ENCODE data around the gene VSTM2B.
A peak's percentile ranks its signal among the peaks of the same experiment; 100 is the strongest.
"Not testable (repeated sequence)": the region's sequence is repeated elsewhere in the genome, so short reads cannot be mapped to it uniquely, and the experiment has no call there.

VSTM2B gene

GRCh38 chr19:29548483-29549085, 22.8 kb downstream of the VSTM2B start:
- no peak for DNase-seq

DNA sequence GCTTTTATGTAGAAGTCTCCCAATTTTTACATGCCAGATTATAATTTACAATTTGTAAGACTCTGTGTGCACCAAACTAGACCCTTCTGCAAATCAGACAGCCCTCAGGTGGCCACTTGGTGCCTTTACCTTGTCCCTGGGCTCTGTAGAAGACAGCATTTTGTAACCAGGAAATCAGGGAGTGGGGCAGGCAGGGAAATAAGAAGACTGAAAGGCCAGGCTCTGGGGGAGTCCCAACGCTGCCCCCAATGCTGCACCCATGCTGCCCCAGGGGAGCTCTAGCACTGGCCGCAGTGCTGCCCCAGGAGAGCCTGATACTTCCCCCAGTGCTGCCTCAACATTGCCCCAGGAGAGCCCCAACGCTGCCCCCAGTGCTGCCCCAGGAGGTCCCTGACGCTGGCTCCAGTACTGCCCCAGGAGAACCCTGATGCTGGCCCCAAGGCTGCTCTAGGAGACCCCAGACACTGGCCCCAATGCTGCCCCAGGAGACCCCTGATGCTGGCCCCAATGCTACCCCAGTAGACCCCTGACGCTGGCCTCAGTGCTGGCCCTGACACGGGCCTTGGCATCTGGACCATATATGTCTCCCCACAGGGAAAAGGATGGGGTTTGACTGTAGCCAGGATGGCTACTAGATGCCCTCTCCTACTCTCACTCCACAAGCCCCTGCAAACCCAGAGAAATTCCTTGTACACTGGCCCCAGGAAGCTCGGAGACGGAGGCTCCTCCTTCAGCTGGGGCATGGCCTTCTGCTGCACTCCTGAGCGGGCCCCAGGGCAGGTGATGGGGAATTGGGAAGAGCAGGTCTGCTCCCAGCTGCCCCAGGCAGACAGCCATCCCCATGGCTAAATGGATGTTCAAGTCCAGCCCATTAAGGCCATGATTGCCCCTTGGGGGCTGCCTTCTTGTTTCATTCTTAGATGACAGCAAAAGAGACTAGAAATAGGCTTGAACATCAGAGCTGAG, 23.6 kb downstream of the VSTM2B start:
- no peak for DNase-seq

DNA sequence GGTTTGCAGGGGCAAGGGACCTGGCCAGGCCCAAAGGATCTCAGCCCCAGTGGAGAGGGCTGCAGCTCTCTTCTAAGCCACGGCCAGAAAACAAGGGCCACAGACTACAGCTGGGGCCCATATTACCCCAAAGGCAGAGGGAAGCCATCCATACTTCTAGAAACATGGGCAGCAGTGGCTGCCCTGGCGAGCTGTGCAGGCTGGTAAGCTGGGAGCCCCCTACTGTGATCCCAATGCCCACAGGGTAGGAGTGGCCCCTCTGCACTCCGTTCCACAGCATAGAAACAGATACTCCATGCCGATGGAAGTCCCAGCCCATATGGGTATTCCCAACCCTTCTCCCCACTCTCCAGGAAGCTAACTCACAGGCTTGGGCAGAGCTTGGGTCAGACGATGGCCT, 25.1 kb downstream of the VSTM2B start:
- DNase-seq: no peak

DNA sequence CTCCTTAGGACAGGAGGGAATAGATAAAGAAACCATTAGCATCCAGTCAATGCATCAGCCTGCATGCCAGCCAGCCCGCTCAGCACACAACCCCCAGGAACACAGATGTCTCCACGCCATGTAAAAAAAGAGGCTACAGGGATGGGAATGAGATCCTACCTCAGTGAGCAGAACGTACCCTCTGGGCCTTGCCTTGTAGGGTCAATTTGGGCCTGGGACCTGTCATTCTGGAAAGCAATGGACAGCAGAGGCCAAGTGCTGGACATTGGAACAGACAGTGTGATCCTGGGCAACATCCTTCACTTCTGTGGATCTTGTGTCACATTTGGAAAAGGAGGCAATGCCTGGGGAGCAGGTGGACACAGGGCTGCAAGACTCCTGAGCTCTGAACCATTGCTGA, 26.0 kb downstream of the VSTM2B start:
- DNase-seq: no peak

DNA sequence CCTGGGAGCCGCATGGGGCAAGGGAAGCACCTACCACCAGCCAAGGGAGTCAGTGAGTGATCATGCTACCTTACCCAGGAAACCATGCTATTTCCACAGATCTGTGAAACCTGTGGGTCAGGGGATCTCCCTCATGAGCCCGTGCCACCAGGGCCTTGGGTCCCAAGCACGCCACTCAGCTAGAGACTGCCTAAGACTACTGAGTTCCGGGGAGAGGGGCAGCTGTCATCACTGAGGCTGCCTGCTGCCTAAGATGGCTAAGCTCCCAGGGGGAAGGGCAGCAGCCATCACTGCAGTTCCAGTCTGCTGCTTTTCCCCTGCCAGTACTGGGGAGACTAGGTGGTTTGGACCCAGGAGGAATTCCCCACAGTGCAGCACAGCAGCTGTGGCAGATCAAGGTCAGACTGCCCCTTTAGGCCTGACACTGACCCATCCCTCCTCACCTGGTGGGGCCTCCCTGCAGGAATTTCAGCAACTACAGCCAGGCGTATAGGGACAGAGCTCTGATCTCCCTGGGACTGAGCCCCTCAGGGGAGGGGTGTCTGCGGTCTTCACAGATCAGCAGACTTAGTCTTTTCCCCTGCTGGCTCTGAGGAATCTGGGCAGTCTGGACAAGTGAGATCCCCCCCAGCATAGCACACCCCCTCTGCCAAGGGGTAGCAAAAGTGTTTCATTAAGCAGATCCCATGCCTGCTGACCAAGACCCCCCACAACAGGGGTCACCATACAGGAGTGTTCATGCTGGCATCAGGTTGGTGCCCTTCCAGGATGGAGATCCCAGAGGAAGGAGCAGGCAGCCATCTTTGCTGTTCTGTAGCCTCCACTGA, 26.9 kb downstream of the VSTM2B start:
- DNase-seq: no peak

GRCh38 chr19:29554149-29554548, 28.4 kb downstream of the VSTM2B start:
- no peak for DNase-seq

- not testable (repeated sequence) for DNase-seq
Measured at GRCh38 chr19:29559110-29559509, 33.3 kb downstream of the VSTM2B start.

DNA sequence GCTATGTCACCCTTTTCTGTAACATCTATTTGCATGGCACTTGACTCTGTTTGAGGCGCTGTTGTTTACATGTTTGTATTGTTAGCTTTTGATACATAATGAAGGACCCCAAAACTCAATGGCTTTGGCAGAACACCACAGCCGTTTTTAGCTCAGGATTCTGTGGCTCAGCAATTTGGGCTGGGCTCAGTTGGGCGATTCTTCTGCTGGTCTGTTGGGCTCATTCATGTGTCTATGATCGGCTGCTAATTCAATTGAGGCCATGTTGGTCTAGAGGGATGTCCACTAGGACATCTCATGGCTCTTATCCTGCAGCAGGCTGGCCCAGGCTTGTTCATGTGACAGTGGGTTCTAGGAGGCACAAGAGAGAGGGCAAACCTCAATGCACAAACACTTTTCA, 33.9 kb downstream of the VSTM2B start:
- DNase-seq: no peak

- DNase-seq: no peak
Measured at GRCh38 chr19:29560313-29561075, 34.7 kb downstream of the VSTM2B start.

DNA sequence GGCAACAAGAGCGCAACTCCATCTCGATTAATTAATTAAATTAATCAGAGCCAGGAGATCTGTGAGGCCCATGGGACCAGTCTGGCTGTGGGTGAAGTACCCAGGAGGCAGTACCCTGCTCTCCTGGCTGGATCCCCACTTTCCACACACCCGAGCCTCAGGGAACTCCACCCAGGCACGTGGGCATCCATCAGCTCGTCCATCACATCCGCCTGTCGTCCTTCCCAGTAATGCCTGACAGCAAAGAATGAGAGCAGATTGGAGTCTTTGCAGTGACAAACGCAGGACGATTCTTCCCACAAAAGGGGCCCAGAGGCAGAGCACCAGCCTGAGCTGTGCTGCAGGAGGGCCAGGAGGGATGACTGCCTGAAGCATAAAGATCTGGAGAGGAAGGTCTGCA, 35.8 kb downstream of the VSTM2B start:
- no peak for DNase-seq

- no peak for DNase-seq
Measured at GRCh38 chr19:29562299-29563297, 36.8 kb downstream of the VSTM2B start.

- DNase-seq: no peak
Measured at GRCh38 chr19:29563486-29564101, 37.8 kb downstream of the VSTM2B start.

DNA sequence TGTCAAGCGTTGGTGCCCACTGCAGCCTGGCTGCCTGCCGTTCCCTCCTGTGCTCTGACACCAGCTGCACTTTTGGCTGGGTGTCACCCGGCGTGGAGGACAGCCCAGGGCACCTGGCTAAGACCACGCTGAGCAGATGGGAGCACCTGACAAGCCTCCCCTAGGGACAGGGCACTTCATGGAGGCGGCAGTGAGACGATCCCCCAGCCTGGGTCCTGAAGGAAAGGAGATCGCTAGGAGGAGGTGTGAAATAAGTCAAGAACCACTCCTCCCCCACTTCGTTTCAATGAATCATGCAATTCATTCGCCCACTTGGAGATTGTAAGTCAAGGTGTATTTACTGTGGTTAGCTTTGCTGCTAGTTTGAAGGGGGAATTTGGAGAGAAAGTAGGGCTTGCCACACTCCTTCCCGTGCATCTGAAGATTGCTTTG, 38.8 kb downstream of the VSTM2B start:
- DNase-seq: peak; percentile 17

DNA sequence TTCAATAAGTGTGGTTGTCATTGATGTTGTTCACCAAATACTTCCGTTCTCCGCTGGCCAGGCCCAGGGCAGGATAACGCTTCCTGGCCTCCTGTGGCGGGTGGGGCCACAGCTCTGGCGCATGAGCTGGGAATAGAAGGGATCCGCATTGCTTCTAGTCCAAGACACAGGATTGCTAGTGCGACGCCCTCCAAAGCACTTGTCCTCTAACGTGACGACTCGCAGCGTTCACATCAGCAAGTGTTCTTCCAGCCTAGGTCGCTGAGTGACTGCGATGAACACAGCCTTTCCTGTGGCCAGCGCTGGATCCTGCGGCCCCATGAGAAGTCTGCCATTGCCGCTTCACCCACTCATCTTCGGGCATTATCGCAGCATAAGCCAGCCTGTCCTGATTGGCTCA, 39.4 kb downstream of the VSTM2B start:
- no peak for DNase-seq

GRCh38 chr19:29566496-29567054, 40.8 kb downstream of the VSTM2B start:
- DNase-seq: no peak

DNA sequence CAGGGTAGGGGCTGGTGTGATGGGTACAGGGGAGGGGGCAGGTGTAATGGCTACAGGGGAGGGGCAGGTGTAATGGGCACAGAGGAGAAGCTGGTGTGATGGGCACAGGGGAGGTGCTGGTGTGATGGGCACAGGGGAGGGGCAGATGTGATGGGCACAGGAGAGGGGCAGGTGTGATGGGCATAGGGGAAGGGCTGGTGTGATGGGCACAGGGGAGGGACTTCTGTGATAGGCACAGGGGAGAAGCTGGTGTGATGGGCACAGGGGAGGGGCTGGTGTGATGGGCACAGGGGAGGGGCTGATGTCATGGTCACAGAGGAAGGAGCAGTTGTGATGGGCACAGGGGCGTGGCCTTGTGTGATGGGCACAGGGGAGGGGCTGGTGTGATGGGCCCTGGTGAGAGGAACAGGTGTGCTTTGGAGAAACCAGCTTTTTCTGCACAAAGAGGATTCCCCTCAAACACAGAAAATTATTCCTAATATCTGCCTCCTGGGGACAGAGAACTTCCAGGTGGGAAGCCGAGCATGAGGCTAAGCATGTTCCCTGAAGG, 41.6 kb downstream of the VSTM2B start:
- DNase-seq: no peak

DNA sequence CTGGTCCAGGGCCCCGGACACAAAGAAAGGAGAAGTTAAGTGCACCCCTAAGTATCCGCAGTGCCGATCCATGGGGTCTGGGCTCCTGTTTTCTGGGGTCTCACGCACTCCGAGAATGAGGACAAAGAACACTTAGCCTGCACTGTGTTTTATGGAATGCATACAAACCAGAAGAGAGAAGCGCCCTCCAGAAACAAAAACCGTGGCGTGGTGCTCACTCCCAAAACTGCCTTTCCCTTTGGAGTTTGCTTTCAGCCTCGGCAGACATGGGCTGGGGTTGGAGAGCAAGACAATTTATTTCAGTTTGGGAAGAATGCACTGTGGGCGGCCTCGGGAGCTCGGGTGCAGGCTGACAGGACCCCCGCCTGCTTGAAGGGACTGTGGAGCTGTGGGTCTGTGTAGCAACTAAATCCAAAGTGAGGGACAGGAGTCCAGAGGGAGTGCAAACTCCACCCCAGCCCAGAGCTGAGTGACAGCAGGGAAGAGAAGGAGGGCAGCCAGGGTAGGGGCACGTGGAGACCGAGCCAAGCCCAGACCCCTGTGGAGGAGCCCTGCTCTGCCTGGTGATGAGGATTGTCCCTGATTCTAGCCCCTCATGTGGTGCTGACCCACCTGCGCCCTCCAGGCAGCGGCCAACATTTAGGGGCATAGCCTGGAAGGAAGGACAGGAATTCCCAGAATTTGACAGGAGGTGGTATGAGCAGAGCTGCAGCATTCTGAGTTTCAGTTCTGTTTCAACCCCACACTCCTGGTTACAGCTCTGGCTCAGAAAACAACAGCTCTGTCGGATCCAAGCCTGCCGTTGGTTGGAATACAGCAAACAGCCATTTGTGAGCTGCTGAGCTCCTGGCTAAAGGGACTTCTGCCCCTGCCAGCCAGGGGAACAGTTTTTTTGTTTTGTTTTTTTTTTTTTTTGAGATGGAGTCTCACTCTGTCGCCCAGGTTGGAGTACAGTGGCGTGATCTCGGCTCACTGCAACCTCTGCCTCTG, 42.5 kb downstream of the VSTM2B start:
- no peak for DNase-seq

GRCh38 chr19:29569038-29569911, 43.5 kb downstream of the VSTM2B start:
- no peak for DNase-seq

All from stimulated activated CD4-positive, alpha-beta T cell treated with anti-CD3 and anti-CD28 coated beads, Interleukin-4, amount 100 ng/mL, for 24 hours (primary cell).